Loucy (cell line): ENCODE measurements around the gene FOS.

Source experiments
- EZH2phosphoT487 ChIP-seq: fragments of 200-600 bp; IDR thresholded peaks from 2 replicates; pipeline ENCODE4 v1.6.1; 2018; ENCODE audit warnings: antibody characterized with exemption, mild to moderate bottlenecking, moderate library complexity, borderline replicate concordance
- TF ChIP-seq, protein P1 (sequence below): fragments of 200-600 bp; sonication (generic); conservative IDR thresholded peaks from 2 replicates; pipeline ENCODE4 v1.5.1; 2014; ENCODE audit warnings: mild to moderate bottlenecking, antibody characterized with exemption, low read length

DNA sequence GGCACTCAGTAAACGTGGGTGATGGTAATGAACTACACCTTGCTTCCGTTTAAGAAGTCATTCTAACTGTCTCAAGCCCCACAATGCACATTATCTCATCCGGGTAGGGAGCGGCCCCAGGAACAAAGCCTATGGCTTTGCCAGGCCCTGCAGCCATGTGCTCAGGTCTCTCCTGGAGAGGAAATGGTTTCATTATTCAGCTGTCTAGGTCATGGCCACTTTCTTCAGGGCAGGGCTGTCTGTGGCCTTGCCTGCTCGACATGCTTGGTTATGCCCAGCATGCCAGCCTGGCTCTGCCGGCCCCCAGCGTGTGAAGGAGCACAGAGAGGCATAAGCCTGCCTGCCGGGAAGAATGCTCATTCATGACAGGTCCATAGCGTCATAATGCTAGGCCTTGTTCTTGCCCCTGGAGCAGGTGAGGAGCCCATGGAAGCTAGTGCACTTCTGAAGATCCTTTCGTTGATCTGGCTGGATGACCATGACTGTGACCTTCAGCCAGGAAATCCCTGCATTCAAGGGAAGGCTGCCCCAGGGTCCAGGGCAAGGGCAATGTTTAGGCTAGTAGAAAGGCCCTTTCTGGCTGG is 26.3 kb upstream of the FOS start:
- TF ChIP-seq EZH2phosphoT487, result no peak
- TF ChIP-seq, protein P1, sequence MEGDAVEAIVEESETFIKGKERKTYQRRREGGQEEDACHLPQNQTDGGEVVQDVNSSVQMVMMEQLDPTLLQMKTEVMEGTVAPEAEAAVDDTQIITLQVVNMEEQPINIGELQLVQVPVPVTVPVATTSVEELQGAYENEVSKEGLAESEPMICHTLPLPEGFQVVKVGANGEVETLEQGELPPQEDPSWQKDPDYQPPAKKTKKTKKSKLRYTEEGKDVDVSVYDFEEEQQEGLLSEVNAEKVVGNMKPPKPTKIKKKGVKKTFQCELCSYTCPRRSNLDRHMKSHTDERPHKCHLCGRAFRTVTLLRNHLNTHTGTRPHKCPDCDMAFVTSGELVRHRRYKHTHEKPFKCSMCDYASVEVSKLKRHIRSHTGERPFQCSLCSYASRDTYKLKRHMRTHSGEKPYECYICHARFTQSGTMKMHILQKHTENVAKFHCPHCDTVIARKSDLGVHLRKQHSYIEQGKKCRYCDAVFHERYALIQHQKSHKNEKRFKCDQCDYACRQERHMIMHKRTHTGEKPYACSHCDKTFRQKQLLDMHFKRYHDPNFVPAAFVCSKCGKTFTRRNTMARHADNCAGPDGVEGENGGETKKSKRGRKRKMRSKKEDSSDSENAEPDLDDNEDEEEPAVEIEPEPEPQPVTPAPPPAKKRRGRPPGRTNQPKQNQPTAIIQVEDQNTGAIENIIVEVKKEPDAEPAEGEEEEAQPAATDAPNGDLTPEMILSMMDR, result no peak
